Eye (tissue), 1 donor: ENCODE measurements around the gene ZNF425.
"Not testable (repeated sequence)": the region's sequence is repeated elsewhere in the genome, so short reads cannot be mapped to it uniquely, and the experiment has no call there.

Experiments
- DNase-seq: peaks from one replicate; pipeline ENCODE4 v3.0.0-alpha.2; 2015

The ZNF425 gene

GRCh38 chr7:149125863-149126661, at the start of gene ZNF425:
Gene ZNF425 (minus strand): TSS chr7:149126324. CDS start chr7:149126213, 111 bp downstream.
- peak; percentile 98 for DNase-seq

DNA sequence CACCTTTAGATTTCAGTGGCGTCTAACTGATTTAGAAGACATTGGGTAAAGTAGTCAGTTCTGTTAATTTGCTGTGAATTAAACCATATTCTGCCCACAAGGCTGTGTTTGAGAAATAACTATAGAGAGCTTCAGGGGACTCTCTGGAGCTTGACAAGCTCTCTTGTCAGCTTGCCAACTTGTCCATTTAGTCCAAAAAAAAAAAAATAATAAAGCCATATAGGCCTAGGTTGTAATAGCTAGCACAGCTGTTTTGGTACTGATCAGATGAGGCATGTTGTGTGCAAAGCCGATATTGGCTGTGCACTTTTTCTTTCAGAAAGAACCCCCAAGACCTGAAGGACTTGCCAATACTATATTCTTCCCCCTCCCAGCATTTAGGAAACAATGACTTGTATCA, 49.0 kb upstream of the ZNF425 start:
- DNase-seq = no peak

GRCh38 chr7:149172534-149172920, 46.4 kb upstream of the ZNF425 start:
- DNase-seq = no peak

DNA sequence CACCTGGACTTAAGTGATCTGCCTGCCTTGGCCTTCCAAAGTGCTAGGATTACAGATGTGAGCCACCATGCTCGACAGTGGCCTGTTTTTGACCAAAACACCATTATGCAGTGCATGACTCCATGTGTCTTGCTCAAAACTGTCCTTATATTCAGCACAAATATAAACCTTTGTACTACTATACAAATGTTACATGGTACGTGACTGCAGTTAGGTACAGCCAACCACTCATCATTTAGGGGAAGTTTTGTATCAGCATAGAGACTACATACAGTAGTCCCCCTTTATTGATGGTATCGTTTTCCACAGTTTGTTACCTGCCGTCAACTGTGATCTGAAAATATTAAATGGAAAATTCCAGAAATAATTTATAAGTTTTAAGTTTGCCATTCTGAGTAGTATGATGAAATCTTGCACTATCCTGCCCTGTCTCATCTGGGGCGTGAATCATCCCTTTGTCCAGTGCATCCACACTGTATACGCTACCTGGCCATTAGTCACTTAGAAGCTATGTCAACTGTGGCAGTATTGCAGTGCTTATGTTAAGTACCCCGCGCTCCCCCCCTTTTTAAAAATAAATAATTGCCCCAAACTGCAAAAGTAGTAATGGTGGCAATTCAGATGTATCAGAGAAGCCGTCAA, 45.9 kb upstream of the ZNF425 start:
- no peak for DNase-seq

DNA sequence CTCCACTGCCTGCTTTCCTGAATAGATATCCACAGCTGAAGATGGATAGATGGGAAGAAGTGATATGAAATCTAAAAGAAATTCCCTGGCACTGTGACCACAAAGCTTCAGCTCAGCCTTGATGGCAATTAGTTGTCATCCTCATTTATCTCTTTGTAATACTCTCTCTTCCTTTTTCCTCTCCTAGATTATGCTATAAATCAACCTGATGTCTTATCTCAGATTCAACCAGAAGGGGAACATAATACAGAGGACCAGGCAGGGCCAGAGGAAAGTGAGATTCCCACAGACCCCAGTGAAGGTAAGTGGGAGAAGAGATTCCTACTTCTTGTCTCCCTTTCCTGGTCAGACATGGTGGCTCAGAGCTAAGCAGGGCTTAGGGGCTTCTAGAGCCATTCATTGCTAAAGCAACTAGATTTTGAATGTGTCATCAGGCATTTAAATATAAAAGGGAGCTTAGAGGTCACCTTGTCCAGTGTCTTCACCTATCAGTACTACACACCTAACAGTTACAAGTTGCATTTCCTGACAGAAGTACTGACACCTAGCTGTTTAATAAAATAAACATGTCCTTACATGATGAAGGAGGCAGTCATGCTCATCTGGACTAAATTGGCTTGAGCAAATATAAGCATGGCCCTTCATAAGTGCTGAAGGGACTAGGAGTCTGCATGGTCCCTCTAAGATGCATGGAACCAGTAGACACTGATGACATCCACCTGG, 40.7 kb upstream of the ZNF425 start:
- DNase-seq = no peak

GRCh38 chr7:149166142-149166541, 40.0 kb upstream of the ZNF425 start:
- DNase-seq = no peak

DNA sequence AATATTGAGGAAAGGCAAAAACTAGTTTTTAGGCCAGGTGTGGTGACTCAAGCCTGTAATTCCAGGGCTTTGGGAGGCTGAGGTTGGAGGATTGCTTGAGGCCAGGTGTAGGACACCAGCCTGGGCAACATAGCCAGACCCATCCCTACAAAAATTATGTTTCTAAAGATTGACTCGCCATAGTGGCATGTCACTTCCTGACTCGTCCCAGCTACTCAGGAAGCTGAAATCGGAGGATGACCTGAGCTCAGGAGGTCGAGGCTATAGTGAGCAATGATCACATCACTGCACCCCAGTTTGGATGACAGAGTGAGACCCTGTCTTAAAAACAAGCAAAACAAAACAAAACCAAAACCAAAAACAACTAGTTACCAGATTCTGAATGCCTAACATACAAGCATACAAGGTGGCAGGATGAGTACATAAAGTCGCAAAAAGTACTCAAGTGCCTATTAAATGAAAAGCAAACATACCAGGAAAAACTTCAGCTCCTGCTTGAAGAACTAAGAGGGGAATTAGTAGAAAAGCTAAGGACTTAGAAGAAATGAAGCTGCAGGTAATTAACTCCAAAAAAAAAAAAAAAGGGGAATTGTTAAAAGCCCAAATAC, 35.2 kb upstream of the ZNF425 start:
- DNase-seq = no peak

GRCh38 chr7:149156898-149157297, 30.8 kb upstream of the ZNF425 start:
- DNase-seq = no peak

DNA sequence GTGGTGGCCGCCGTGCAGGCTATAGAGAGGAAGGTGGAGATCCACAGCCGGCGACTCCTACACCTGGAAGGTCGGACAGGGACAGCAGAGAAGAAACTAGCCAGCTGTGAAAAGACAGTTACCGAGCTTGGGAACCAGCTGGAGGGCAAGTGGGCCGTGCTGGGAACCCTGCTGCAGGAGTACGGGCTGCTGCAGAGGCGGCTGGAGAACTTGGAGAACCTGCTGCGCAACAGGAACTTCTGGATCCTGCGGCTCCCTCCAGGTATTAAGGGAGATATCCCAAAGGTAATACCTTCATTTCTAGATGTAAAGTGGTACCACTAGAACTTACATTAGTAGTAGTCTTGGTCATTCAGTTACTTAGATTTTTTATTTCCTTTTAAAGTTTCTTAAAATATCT, 27.9 kb upstream of the ZNF425 start:
- no peak for DNase-seq

DNA sequence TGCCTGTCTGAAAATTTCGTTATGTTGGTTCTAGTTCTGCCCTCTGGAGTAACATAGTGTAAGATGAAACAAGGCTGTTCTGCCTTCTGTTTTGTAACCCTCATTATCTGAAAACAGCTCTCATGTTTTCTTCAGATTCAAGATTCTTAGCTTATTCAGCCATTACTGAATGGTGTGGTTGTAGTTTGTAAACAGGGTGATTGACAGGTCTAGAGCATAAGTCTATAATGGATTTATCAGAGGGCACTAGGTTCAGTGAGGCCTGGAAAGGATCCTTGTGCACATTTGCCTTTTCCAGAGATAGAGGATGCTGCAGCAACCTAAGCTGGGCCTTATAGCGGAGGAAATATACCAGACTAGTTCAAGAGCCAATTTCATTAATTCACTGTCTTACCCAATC, 27.2 kb upstream of the ZNF425 start:
- no peak for DNase-seq

DNA sequence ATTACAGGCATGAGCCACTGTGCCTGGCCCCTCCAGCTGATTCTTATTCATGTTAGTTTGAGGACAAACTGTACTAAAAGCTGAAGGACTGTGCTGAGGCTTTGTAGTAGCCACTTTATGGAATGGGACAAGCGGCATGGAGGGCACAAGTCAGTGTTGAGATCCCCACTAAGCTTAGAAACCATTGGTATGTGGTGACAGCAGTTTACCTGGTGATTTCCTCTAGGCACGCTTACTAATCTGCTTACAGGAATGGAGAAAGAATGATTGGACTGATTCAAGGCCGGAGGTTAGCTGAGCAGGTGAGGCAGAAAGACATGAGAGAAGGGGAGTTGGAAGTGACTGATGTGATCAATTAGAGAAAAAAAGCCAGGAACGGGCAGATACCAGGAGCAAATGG, 24.9 kb upstream of the ZNF425 start:
- no peak for DNase-seq

GRCh38 chr7:149147752-149148653, 21.9 kb upstream of the ZNF425 start:
- peak; percentile 86 for DNase-seq

DNA sequence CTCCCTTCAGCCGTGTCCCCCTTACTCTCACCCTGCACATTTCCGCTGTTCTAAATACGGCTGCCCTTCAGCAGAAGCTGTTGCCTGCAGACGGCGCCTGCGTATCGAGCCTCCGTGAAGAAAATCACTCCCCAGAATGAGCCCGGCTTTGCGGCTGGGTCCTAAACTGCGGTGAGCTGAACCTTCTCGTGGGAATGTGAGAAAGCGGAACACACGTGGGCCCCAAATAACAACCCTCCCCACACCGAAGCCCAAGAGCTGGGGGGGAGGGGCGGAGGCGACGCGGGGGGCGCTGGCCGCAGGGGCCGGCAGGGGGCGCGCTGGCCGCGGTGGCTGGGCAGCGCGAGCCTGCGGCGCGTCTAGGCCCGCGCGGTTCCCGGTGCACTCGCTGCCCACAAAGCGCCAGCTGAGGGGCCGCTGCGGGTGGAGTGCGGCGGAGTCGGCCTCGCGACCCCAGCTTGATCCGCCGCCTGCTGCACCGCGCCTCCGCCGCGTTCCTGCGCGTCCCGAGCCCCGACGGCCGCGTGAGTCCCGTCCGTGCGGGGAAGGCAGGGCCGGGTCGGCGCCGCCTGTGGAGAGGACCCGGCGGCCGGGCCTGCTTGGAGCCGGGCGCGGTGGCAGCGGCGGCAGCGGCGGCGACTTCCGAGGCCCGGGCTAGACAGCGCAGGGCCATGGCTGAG, 21.1 kb upstream of the ZNF425 start, which contains the start of gene ZNF398:
Gene ZNF398 (plus strand): TSS at position 382 of the 680 bp plus-strand sequence. CDS start 290 bp downstream, at position 672.
- DNase-seq = peak; percentile 94

GRCh38 chr7:149145031-149145845, 19.1 kb upstream of the ZNF425 start:
- peak; percentile 29 for DNase-seq

- not testable (repeated sequence) for DNase-seq
Measured at GRCh38 chr7:149144436-149144922, 18.4 kb upstream of the ZNF425 start.

GRCh38 chr7:149141893-149142292, 15.8 kb upstream of the ZNF425 start:
- no peak for DNase-seq

GRCh38 chr7:149140831-149141230, 14.7 kb upstream of the ZNF425 start:
- no peak for DNase-seq

DNA sequence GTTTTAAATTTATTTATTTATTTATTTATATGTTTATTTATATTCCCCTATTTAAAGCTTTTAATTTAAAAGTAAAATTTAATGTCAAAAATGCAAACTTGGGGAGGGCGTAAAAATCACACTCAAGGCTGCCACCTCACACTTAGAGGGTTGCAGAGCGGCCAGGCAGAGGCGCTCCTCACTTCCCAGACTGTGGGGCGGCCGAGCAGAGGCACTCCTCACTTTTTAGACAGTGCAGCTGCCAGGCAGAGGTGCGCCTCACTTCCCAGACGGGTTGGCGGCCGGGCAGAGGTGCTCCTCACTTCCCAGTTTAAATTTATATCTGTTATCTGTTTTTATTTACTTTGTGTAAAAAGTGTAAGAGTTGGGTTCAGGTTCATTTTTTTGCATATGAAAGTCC, 10.0 kb upstream of the ZNF425 start:
- DNase-seq = no peak

- DNase-seq = no peak
Measured at GRCh38 chr7:149133028-149133710, 7.0 kb upstream of the ZNF425 start.
